BLaER1 treated with 17β-estradiol and CSF1 and Interleukin-3, amounts not matched to agents 10 nM and 100 nM (cell line): ENCODE data around the gene SHISA6.
A peak's percentile ranks its signal among the peaks of the same experiment; 100 is the strongest.

Experiments
- H3K27ac ChIP-seq, 11 experiments: shearing (Covaris generic); formaldehyde crosslinking; 2 replicates each; pipeline ENCODE4 v1.8.1; 2022
- H3K27me3 ChIP-seq, 11 experiments: shearing (Covaris generic); formaldehyde crosslinking; 2 replicates each; pipeline ENCODE4 v1.8.1; 2022
- H3K36me3 ChIP-seq, 11 experiments: shearing (Covaris generic); formaldehyde crosslinking; 2 replicates each; pipeline ENCODE4 v1.8.1; 2022
- H3K4me1 ChIP-seq, 10 experiments: shearing (Covaris generic); formaldehyde crosslinking; 2 replicates each; pipeline ENCODE4 v1.8.1; 2022
- H3K4me2 ChIP-seq, 11 experiments: shearing (Covaris generic); formaldehyde crosslinking; 2 replicates each; pipeline ENCODE4 v1.8.1; 2022
- H3K4me3 ChIP-seq, 10 experiments: shearing (Covaris generic); formaldehyde crosslinking; 2 replicates each; pipeline ENCODE4 v1.8.1; 2022
- H3K9ac ChIP-seq, 11 experiments: shearing (Covaris generic); formaldehyde crosslinking; 2 replicates each; pipeline ENCODE4 v1.8.1; 2022
- H3K9me3 ChIP-seq, 11 experiments: shearing (Covaris generic); formaldehyde crosslinking; replicated peaks in 1 of 11; 2 replicates each; pipeline ENCODE4 v1.8.1; 2022
- H4K20me1 ChIP-seq, 11 experiments: shearing (Covaris generic); formaldehyde crosslinking; 2 replicates each; pipeline ENCODE4 v1.8.1; 2022
- Cebpa-rat ChIP-seq, 11 experiments: shearing (Covaris generic); IDR thresholded peaks; 2 replicates each; pipeline ENCODE4 v1.8.1; 2022

The SHISA6 gene

DNA sequence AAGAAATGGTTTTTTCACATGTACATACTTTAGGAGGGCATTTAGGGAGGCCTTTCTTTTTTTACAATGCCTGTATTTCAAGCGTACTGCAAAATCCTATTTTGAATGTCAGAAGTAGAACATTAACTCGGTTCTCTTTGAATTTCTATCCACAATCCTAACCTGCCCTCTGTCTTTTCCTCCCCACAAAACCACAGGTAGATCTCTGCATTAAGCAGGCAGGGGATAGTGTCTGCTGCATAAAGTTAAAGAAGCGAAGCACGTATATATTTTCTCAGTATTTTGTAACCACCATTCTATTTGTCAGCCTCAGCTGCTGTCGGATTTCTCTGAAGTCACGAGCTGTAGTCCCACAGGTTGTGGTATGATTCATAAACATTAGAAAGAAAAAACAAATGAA is 137.5 kb downstream of the SHISA6 start:
- Histone ChIP-seq H3K27ac (no peak overlapping the region), H3K27me3 (no peaks in the 10 kb centered on the region), H3K4me3 (no peak overlapping the region), H3K36me3 (no peaks in the 10 kb centered on the region), H3K4me1 (no peaks in the 10 kb centered on the region), H3K9ac (no peak overlapping the region), H3K4me2 (no peak overlapping the region), H3K9me3 (no peaks in the 10 kb centered on the region), H4K20me1 (no peaks in the 10 kb centered on the region)
- TF ChIP-seq Cebpa-rat (IDR thresholded peaks at IDR 0.05), result no peak

DNA sequence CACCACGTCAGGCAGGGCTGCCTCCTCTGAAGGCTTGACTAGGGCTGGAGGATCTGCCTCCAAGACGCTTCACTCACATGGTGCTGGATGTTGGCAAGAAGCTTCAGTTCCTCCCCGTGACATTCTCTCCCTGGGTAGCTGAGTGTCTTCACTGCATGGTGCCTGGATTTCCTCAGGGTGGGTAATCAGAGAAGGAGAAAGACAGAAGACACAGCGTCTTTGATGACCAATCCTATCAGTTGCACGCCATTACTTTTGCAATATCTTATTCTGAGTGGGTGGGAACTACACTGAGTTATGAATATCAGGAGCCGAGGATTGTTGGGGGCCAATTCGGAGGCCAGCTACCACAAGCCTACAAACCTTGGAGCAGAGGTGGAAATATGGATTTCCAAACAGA is 139.7 kb downstream of the SHISA6 start:
- Histone ChIP-seq H3K27me3 (no peaks in the 10 kb centered on the region), H3K4me2 (no peak overlapping the region), H4K20me1 (no peaks in the 10 kb centered on the region), H3K36me3 (no peaks in the 10 kb centered on the region), H3K9ac (no peak overlapping the region), H3K27ac (no peak overlapping the region), H3K9me3 (no peaks in the 10 kb centered on the region), H3K4me1 (peaks cover 0 to 7% (median 0%) of the 10 kb centered on the region in 10 experiments; a peak in 1 of 20 replicates), H3K4me3 (no peak overlapping the region)
- TF ChIP-seq Cebpa-rat (IDR thresholded peaks at IDR 0.05), result no peak

- no peak overlapping the region for H3K4me3 ChIP-seq
- TF ChIP-seq Cebpa-rat (IDR thresholded peaks at IDR 0.05), result no peak
- no peak overlapping the region for H3K4me2 ChIP-seq
- no peaks in the 10 kb centered on the region for H3K36me3 ChIP-seq
- no peaks in the 10 kb centered on the region for H3K9me3 ChIP-seq
- H4K20me1 ChIP-seq, result no peaks in the 10 kb centered on the region
- no peak overlapping the region for H3K9ac ChIP-seq
- no peaks in the 10 kb centered on the region for H3K27me3 ChIP-seq
- H3K27ac ChIP-seq, result no peak overlapping the region
- H3K4me1 ChIP-seq, result peaks cover 0 to 7% (median 0%) of the 10 kb centered on the region in 10 experiments; a peak in 1 of 20 replicates
These were observed 142.1 kb downstream of the SHISA6 start for GRCh38 chr17:11383157-11383556.

GRCh38 chr17:11384131-11384530 is 143.1 kb downstream of the SHISA6 start:
- Histone ChIP-seq H3K36me3 (no peaks in the 10 kb centered on the region), H3K27me3 (no peaks in the 10 kb centered on the region), H3K4me2 (0 out of 22 replicates have a peak overlapping the region, but pooled peaks of 1 of the 11 experiments have one; percentile 19), H3K9ac (no peak overlapping the region), H3K27ac (no peak overlapping the region), H3K4me1 (peaks cover 0 to 7% (median 0%) of the 10 kb centered on the region in 10 experiments; a peak in 1 of 20 replicates), H4K20me1 (no peaks in the 10 kb centered on the region), H3K4me3 (no peak overlapping the region), H3K9me3 (no peaks in the 10 kb centered on the region)
- TF ChIP-seq Cebpa-rat (IDR thresholded peaks at IDR 0.05), result no peak

DNA sequence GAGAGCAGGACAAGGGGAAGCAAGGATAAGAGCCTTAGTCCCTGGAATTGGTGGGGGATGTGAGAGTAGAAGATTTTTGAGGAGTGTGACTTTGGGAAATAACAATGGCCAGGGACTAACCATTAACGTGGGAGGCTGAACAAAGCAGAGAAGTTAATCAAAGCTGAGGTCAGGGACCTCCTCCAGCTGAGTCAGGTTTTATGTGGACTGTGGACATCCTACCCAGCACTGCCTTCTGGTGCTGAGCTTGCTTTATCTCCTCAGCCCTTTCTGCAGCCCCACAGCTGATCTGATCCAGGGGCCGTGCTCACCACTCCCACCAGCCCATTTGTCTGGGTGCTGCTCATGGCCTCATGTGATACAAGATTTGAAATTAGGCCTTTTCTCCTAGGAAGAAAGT is 146.6 kb downstream of the SHISA6 start:
- Histone ChIP-seq H3K27me3 (no peaks in the 10 kb centered on the region), H3K36me3 (no peaks in the 10 kb centered on the region), H3K4me1 (peaks cover 0 to 7% (median 0%) of the 10 kb centered on the region in 10 experiments; a peak in 1 of 20 replicates), H3K9me3 (peaks cover 0 to 4% (median 0%) of the 10 kb centered on the region in 11 experiments; a peak in 2 of 22 replicates), H4K20me1 (no peaks in the 10 kb centered on the region), H3K4me3 (no peak overlapping the region), H3K4me2 (no peak overlapping the region), H3K9ac (no peak overlapping the region), H3K27ac (no peak overlapping the region)
- no peak for TF ChIP-seq Cebpa-rat (IDR thresholded peaks at IDR 0.05)

DNA sequence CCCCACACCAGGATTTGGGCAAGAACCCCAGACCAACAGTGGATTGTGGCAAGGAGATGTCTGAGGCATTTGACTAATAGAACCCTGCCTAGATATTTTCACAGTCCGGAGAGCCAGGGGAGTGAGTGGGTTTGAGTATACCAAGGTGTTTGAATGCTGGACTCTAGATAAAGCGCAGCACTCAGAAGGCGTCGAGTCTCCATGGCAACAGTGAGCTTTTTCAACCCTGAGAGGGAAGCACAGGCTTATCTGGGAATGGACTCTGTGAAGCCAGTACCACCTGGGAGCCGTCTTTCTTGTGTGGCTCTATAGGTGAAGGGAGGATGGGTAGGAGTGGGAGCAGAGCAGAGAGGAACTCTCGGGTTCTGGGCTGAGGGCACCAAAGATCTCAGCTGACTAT is 147.0 kb downstream of the SHISA6 start:
- no peak for TF ChIP-seq Cebpa-rat (IDR thresholded peaks at IDR 0.05)

GRCh38 chr17:11389583-11389982 is 148.6 kb downstream of the SHISA6 start:
- no peaks in the 10 kb centered on the region for H3K36me3 ChIP-seq
- no peak for TF ChIP-seq Cebpa-rat (IDR thresholded peaks at IDR 0.05)

More for the DNA sequence above, 147.0 kb downstream of the SHISA6 start:
- Histone ChIP-seq H3K4me3 (no peak overlapping the region), H3K27me3 (no peaks in the 10 kb centered on the region), H3K4me2 (no peak overlapping the region), H3K27ac (no peak overlapping the region), H3K9me3 (peaks cover 0 to 4% (median 0%) of the 10 kb centered on the region in 11 experiments; a peak in 2 of 22 replicates), H3K9ac (no peak overlapping the region), H4K20me1 (no peaks in the 10 kb centered on the region), H3K36me3 (no peaks in the 10 kb centered on the region), H3K4me1 (peaks cover 0 to 7% (median 0%) of the 10 kb centered on the region in 10 experiments; a peak in 1 of 20 replicates)

GRCh38 chr17:11391134-11391533 is 150.1 kb downstream of the SHISA6 start:
- no peaks in the 10 kb centered on the region for H3K27me3 ChIP-seq
- peaks cover 0 to 4% (median 0%) of the 10 kb centered on the region in 11 experiments; a peak in 2 of 22 replicates for H3K9me3 ChIP-seq
- no peak overlapping the region for H3K9ac ChIP-seq
- no peak overlapping the region for H3K27ac ChIP-seq
- no peak overlapping the region for H3K4me3 ChIP-seq
- H3K36me3 ChIP-seq, result no peaks in the 10 kb centered on the region
- TF ChIP-seq Cebpa-rat (IDR thresholded peaks at IDR 0.05), result no peak
- H3K4me2 ChIP-seq, result no peak overlapping the region
- no peaks in the 10 kb centered on the region for H3K4me1 ChIP-seq
- H4K20me1 ChIP-seq, result no peaks in the 10 kb centered on the region

More at GRCh38 chr17:11389583-11389982, 148.6 kb downstream of the SHISA6 start:
- Histone ChIP-seq H3K4me3 (no peak overlapping the region), H3K9ac (no peak overlapping the region), H3K4me1 (no peaks in the 10 kb centered on the region), H3K27me3 (no peaks in the 10 kb centered on the region), H4K20me1 (no peaks in the 10 kb centered on the region), H3K9me3 (peaks cover 0 to 4% (median 0%) of the 10 kb centered on the region in 11 experiments; a peak in 2 of 22 replicates), H3K27ac (no peak overlapping the region), H3K4me2 (no peak overlapping the region)

DNA sequence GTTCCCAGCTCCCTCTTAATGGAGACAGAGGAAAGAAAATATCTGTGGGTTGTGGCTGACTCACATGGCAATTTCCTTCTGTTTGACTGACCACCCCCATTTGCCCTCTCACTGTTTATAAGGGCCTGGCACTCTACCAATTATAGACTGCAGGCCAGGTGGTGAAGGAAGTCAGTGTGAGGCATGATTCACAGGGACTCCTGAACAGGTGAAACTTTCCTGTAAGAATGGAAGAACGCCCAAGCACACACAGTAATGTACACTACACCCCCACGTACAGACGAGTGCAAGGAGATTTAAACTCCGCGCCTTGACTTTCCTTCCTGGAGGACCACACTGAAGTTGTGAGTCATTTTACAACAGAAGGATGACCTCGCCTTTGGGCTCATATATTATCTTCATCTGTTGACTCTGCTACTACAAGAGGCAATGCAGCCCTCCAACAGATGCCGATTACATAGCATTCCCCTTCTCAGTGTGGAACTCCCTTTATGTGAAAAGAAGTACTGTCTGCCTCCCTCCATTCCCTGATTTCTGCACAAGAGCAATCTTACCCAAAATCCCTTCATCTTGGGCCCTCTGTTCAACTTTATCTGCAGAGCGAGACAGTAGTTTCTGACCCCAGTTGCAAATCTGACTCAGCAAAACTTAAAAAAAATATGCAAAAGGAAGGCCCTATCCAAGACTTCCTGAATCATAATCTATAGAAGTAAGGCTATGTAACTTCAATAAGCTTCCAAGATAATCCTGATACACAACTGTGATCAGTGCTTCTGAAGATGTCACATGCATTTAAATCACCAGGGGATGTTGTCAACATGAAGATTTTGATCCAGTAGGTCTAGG is 163.6 kb downstream of the SHISA6 start:
- peaks cover 24 to 40% (median 34%) of the 10 kb centered on the region in 11 experiments for H3K9me3 ChIP-seq
- H3K36me3 ChIP-seq, result no peaks in the 10 kb centered on the region

More for the DNA sequence above, 163.6 kb downstream of the SHISA6 start:
- no peak for TF ChIP-seq Cebpa-rat (IDR thresholded peaks at IDR 0.05)
- Histone ChIP-seq H4K20me1 (no peaks in the 10 kb centered on the region), H3K27ac (no peak overlapping the region), H3K27me3 (no peaks in the 10 kb centered on the region), H3K4me2 (no peak overlapping the region), H3K4me3 (no peak overlapping the region), H3K9ac (no peak overlapping the region), H3K4me1 (no peaks in the 10 kb centered on the region)
